GM12872 (cell line): ENCODE data around the gene ASPN.

Experiments used
- CTCF ChIP-seq: IDR thresholded peaks from 3 replicates; pipeline ENCODE4 v1.5.1; 2011; ENCODE audit warnings: low read depth, mild to moderate bottlenecking, low read length, moderate library complexity; ENCODE audit not compliant: insufficient read depth

ASPN gene

GRCh38 chr9:92512622-92513021, 30.3 kb upstream of the ASPN start:
- TF ChIP-seq CTCF = no peak

- TF ChIP-seq CTCF = no peak
Observed at GRCh38 chr9:92510747-92511146, 28.4 kb upstream of the ASPN start.

GRCh38 chr9:92509050-92509449, 26.7 kb upstream of the ASPN start:
- no peak for TF ChIP-seq CTCF

- TF ChIP-seq CTCF = no peak
Observed at GRCh38 chr9:92508018-92508820, 25.9 kb upstream of the ASPN start.

- TF ChIP-seq CTCF = no peak
Observed at GRCh38 chr9:92507496-92507895, 25.2 kb upstream of the ASPN start.

- TF ChIP-seq CTCF = no peak
Observed at GRCh38 chr9:92507005-92507404, 24.7 kb upstream of the ASPN start.

- TF ChIP-seq CTCF = no peak
Observed at GRCh38 chr9:92506184-92506857, 24.0 kb upstream of the ASPN start.
